HG03064 (cell line): ENCODE results near the gene CMSS1.

ENCODE experiments used
- ATAC-seq: cut with Tn5 transposase; IDR thresholded peaks from one replicate; pipeline ENCODE4 v1.9.1; 2021; ENCODE audit warnings: low read depth; ENCODE audit not compliant: unreplicated experiment

CMSS1 gene

GRCh38 chr3:99896482-99896881 is 78.8 kb downstream of the CMSS1 start:
- ATAC-seq, result no peak

- no peak for ATAC-seq
These were observed 81.9 kb downstream of the CMSS1 start for GRCh38 chr3:99899603-99900002.

GRCh38 chr3:99900248-99900647 is 82.6 kb downstream of the CMSS1 start:
- ATAC-seq, result no peak

GRCh38 chr3:99901200-99901926 is 83.7 kb downstream of the CMSS1 start:
- ATAC-seq, result no peak

- ATAC-seq, result no peak
These were observed 84.4 kb downstream of the CMSS1 start for GRCh38 chr3:99902091-99902490.

GRCh38 chr3:99903869-99904268 is 86.2 kb downstream of the CMSS1 start:
- no peak for ATAC-seq

GRCh38 chr3:99907959-99908544 is 90.4 kb downstream of the CMSS1 start:
- ATAC-seq, result no peak

GRCh38 chr3:99909714-99910495 is 92.2 kb downstream of the CMSS1 start:
- no peak for ATAC-seq

GRCh38 chr3:99910752-99911290 is 93.2 kb downstream of the CMSS1 start:
- ATAC-seq, result no peak

- no peak for ATAC-seq
These were observed 93.8 kb downstream of the CMSS1 start for GRCh38 chr3:99911433-99911832.

- no peak for ATAC-seq
These were observed 98.3 kb downstream of the CMSS1 start for GRCh38 chr3:99915906-99916432.

- ATAC-seq, result no peak
These were observed 101.1 kb downstream of the CMSS1 start for GRCh38 chr3:99918715-99919114.

- no peak for ATAC-seq
These were observed 102.0 kb downstream of the CMSS1 start for GRCh38 chr3:99919694-99920093.

- ATAC-seq, result no peak
These were observed 103.1 kb downstream of the CMSS1 start for GRCh38 chr3:99920481-99921376.

GRCh38 chr3:99921377-99921695 is 103.7 kb downstream of the CMSS1 start:
- no peak for ATAC-seq

GRCh38 chr3:99921986-99922385 is 104.3 kb downstream of the CMSS1 start:
- no peak for ATAC-seq

- ATAC-seq, result no peak
These were observed 106.2 kb downstream of the CMSS1 start for GRCh38 chr3:99923873-99924272.

- no peak for ATAC-seq
These were observed 108.0 kb downstream of the CMSS1 start for GRCh38 chr3:99925584-99926230.

GRCh38 chr3:99927671-99928457 is 110.2 kb downstream of the CMSS1 start:
- ATAC-seq, result no peak
